ENCODE data around the gene KDM4B. TPM values are rescaled to one million over a fixed set of nuclear protein-coding genes. Genes with fewer than 3 reads are reported as not detected.
A peak's percentile ranks its signal among the peaks of the same experiment; 100 is the strongest.

Gene KDM4B
- total and polyA plus RNA-seq, 2 donors (not counting 1 experiment from before 2014, with no cell fraction given): 75.5 to 205 TPM

DNA sequence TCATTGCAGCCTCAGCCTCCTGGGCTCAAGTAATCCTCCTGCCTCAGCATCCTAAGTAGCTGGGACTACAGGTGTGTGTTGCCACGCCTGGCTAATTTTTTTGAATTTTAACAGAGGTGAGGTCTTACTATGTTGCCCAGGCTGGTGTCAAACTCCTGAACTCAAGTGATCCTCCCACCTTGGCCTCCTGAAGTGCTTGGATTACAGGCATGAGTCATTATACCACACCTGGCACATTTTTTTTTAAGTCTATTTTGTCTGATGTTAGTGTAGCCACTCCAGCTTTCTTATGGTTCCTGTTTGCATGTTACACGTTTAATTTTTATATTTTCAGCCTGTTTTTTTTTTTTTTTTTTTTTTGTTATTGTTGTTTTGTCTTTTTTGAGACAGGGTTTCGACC is 24.8 kb downstream of the KDM4B start:
- no peaks in the 10 kb centered on the region for H3K9me3 Mint-ChIP-seq (ENCODE audit: insufficient read depth)
- peaks cover 59% of the 10 kb centered on the region for H4K20me1 ChIP-seq (ENCODE audit: control insufficient read depth, insufficient read depth, low read length, poor library complexity, severe bottlenecking)
- H3K4me1 Mint-ChIP-seq: peaks cover 12% of the 10 kb centered on the region
- peaks cover 85% of the 10 kb centered on the region for H3K79me2 ChIP-seq (ENCODE audit: control insufficient read depth, insufficient read depth, low read length)
- no peak overlapping the region for H3K4me3 ChIP-seq (ENCODE audit: control extremely low read depth in 1 of 5, extremely low read depth in 1 of 5, insufficient read depth in 1 of 5, low read depth in 2 of 5, low read length in 4 of 5)
- H3K4me3 Mint-ChIP-seq: no peak overlapping the region
- POLR2A ChIA-PET: interaction anchor here (0.6 kb wide), 1 partner anchor 832 kb away, joined by 3 read pairs; no protein-coding TSS in a partner anchor
- CTCF ChIA-PET: interaction anchor here (0.7 to 1.1 kb wide), 3 partner anchors 24 to 184 kb away, joined by 3 to 5 read pairs (median 4); no protein-coding TSS in a partner anchor
- H2AFZ ChIP-seq (ENCODE audit: insufficient read depth, low read depth, low read length, poor library complexity, severe bottlenecking): no peak overlapping the region
- no CpG with 5 or more reads among the region's 3 CpGs for WGBS (ENCODE audit: insufficient coverage)
- intact Hi-C loops (cut with micrococcal nuclease): no loop called here
- TF ChIP-seq, protein P1, sequence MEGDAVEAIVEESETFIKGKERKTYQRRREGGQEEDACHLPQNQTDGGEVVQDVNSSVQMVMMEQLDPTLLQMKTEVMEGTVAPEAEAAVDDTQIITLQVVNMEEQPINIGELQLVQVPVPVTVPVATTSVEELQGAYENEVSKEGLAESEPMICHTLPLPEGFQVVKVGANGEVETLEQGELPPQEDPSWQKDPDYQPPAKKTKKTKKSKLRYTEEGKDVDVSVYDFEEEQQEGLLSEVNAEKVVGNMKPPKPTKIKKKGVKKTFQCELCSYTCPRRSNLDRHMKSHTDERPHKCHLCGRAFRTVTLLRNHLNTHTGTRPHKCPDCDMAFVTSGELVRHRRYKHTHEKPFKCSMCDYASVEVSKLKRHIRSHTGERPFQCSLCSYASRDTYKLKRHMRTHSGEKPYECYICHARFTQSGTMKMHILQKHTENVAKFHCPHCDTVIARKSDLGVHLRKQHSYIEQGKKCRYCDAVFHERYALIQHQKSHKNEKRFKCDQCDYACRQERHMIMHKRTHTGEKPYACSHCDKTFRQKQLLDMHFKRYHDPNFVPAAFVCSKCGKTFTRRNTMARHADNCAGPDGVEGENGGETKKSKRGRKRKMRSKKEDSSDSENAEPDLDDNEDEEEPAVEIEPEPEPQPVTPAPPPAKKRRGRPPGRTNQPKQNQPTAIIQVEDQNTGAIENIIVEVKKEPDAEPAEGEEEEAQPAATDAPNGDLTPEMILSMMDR (IDR thresholded peaks at IDR 0.05): no peak
- no peak for TF ChIP-seq EZH2 (IDR thresholded peaks at IDR 0.05; ENCODE audit: borderline replicate concordance, insufficient read depth, low read depth, low read length, poor library complexity, severe bottlenecking)
- ATAC-seq (ENCODE audit: low read depth) (no peak), DNase-seq (no peak)
- H3K9ac ChIP-seq (ENCODE audit: low read length): no peak overlapping the region
- no peak overlapping the region for H3K27ac ChIP-seq (ENCODE audit: low read length in 2 of 2)
- peaks cover 0 to 4% of the 10 kb centered on the region in 2 experiments for H3K36me3 ChIP-seq (replicated peaks in 1 of 2; ENCODE audit: control extremely low read depth in 1 of 2, control insufficient read depth in 1 of 2, extremely low read depth in 1 of 2, insufficient read depth in 2 of 2, low read length in 1 of 2)
- H3K4me1 ChIP-seq (ENCODE audit: control insufficient read depth in 2 of 2, insufficient read depth in 2 of 2, low read length in 2 of 2): no peaks in the 10 kb centered on the region
- H3K27ac Mint-ChIP-seq: no peak overlapping the region
- no peak overlapping the region for H3K4me2 ChIP-seq (replicated peaks; ENCODE audit: low read depth, low read length, poor library complexity, severe bottlenecking)
- H3K27me3 Mint-ChIP-seq: no peaks in the 10 kb centered on the region
- peaks cover 0 to 24% (median 0%) of the 10 kb centered on the region in 3 donors for H3K9me3 ChIP-seq (ENCODE audit: control extremely low read depth in 1 of 3, control insufficient read depth in 2 of 3, insufficient read depth in 1 of 3, low read length in 2 of 3)
- H3K27me3 ChIP-seq (replicated peaks in 1 of 4; ENCODE audit: control extremely low read depth in 1 of 4, control insufficient read depth in 3 of 4, insufficient read depth in 4 of 4, low read length in 3 of 4): no peaks in the 10 kb centered on the region

DNA sequence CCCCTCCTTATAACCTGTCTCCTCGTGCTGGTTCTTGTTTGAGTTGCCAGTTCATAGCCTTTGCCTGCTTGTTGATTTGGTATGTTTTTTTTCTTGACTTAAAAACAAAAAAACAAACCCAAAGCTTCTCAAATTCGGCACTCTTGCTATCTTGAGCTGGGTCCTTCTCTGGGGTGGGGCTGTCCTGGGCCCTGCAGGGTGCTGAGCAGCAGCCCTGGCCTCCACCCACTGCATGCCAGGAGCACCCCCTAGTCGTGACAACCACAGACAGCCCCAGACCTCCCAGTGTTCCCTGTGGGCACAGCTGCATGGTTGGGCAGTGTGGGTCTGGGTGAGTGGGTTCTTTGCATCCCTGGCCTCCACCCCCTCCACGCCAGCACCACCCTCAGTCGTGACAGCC is 27.8 kb downstream of the KDM4B start:
- Mint-ChIP-seq H3K9me3 (ENCODE audit: insufficient read depth) (no peaks in the 10 kb centered on the region), H3K4me1 (peaks cover 13% of the 10 kb centered on the region), H3K27me3 (no peaks in the 10 kb centered on the region), H3K4me3 (no peak overlapping the region), H3K27ac (peak overlapping the region; percentile 3)
- DNase-seq (no peak), ATAC-seq (ENCODE audit: low read depth) (no peak)
- Histone ChIP-seq H3K9ac (ENCODE audit: low read length) (no peak overlapping the region), H3K4me2 (replicated peaks; ENCODE audit: low read depth, low read length, poor library complexity, severe bottlenecking) (no peak overlapping the region), H3K79me2 (ENCODE audit: control insufficient read depth, insufficient read depth, low read length) (peaks cover 89% of the 10 kb centered on the region), H3K27ac (ENCODE audit: low read length in 2 of 2) (no peak overlapping the region), H3K4me3 (ENCODE audit: control extremely low read depth in 1 of 5, extremely low read depth in 1 of 5, insufficient read depth in 1 of 5, low read depth in 2 of 5, low read length in 4 of 5) (no peak overlapping the region), H2AFZ (ENCODE audit: insufficient read depth, low read depth, low read length, poor library complexity, severe bottlenecking) (no peak overlapping the region), H3K27me3 (replicated peaks in 1 of 4; ENCODE audit: control extremely low read depth in 1 of 4, control insufficient read depth in 3 of 4, insufficient read depth in 4 of 4, low read length in 3 of 4) (no peaks in the 10 kb centered on the region), H3K4me1 (ENCODE audit: control insufficient read depth in 2 of 2, insufficient read depth in 2 of 2, low read length in 2 of 2) (no peaks in the 10 kb centered on the region), H3K9me3 (ENCODE audit: control extremely low read depth in 1 of 3, control insufficient read depth in 2 of 3, insufficient read depth in 1 of 3, low read length in 2 of 3) (peaks cover 0 to 17% (median 0%) of the 10 kb centered on the region in 3 donors), H3K36me3 (replicated peaks in 1 of 2; ENCODE audit: control extremely low read depth in 1 of 2, control insufficient read depth in 1 of 2, extremely low read depth in 1 of 2, insufficient read depth in 2 of 2, low read length in 1 of 2) (peaks cover 0 to 4% of the 10 kb centered on the region in 2 experiments), H4K20me1 (ENCODE audit: control insufficient read depth, insufficient read depth, low read length, poor library complexity, severe bottlenecking) (peaks cover 62% of the 10 kb centered on the region)
- TF ChIP-seq, protein P1 (IDR thresholded peaks at IDR 0.05): no peak
- TF ChIP-seq EZH2 (IDR thresholded peaks at IDR 0.05; ENCODE audit: borderline replicate concordance, insufficient read depth, low read depth, low read length, poor library complexity, severe bottlenecking): no peak
- 100% methylated on average over 3 of the region's 5 CpGs for WGBS (ENCODE audit: insufficient coverage)
- intact Hi-C loops (cut with micrococcal nuclease): no loop called here
- POLR2A ChIA-PET: interaction anchor here (0.6 kb wide), 1 partner anchor 63 kb away, joined by 5 read pairs; no protein-coding TSS in a partner anchor
- CTCF ChIA-PET: interaction anchor here (0.7 to 1.2 kb wide), 2 partner anchors 125 to 1097 kb away, joined by 3 read pairs; no protein-coding TSS in a partner anchor

All from B cell (primary cell).